H1 (cell line): ENCODE results near the gene MTFMT. TPM values are rescaled to one million over a fixed set of nuclear protein-coding genes. Genes with fewer than 3 reads are reported as not detected.

ENCODE experiments used
- GTF2F1 ChIP-seq: IDR thresholded peaks from 2 replicates; pipeline ENCODE4 v1.6.1; 2012; ENCODE audit warnings: low read depth, low read length, improper control_type of control experiment, borderline replicate concordance
- polyA plus RNA-seq, 7 experiments: library from polyadenylated mRNA; depleted of rRNA in 3 of 7; stranded (reverse) in 5 of 7; unstranded in 2 of 7; fragments of >200 nt in 5 of 7; fragments of 200-250 nt in 2 of 7; gene quantifications; 1 replicate in 5 of 7; 2 replicates in 1 of 7; 4 replicates in 1 of 7; pipeline versions ENCODE4 v1.2.1 to v1.2.3, GENCODE V29; 2011 to 2013; ENCODE audit warnings: missing spikeins in 2 of 7, mixed read lengths in 2 of 7
- total RNA-seq: library from RNA; stranded (reverse); fragmentation: NEBNext Ultra II Directional; extraction: Animal tissue kit (Norgen Biotek cat#: 25700); gene quantifications from 2 replicates; pipeline ENCODE4 v1.2.1, GENCODE V29; 2021
- TF ChIP-seq, protein P1 (sequence below): fragments of 300-600 bp; sonication (generic); IDR thresholded peaks from 2 replicates; pipeline ENCODE4 v1.7.1; 2012; ENCODE audit warnings: low read length, moderate library complexity, mild to moderate bottlenecking, inconsistent platforms; ENCODE audit not compliant: insufficient replicate concordance

Gene MTFMT
- total and polyA plus RNA-seq, 2 of the 8 experiments (the other 6 are each of a cell fraction or from before 2014, with no cell fraction given), result 7.7 to 20.8 TPM

DNA sequence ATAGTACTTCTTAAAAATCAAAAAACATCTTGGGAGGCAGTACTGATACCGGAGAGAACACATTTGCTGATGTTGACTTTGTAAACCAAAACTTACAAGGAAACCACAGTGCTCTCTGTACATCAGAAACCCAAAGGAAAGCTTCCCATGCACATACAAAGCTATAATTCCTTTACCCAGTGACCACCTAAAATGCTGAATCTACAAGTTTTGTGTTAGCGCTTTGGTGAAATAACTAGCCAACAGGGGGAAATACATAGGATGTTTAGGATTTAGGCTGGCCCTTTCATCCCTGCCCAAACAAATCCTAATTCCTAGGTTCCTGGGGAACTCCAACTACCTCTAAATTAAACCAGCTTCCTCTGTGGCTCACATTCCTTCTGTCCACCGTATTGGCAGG, 24.4 kb downstream of the MTFMT start (continued):
- TF ChIP-seq, protein P1, sequence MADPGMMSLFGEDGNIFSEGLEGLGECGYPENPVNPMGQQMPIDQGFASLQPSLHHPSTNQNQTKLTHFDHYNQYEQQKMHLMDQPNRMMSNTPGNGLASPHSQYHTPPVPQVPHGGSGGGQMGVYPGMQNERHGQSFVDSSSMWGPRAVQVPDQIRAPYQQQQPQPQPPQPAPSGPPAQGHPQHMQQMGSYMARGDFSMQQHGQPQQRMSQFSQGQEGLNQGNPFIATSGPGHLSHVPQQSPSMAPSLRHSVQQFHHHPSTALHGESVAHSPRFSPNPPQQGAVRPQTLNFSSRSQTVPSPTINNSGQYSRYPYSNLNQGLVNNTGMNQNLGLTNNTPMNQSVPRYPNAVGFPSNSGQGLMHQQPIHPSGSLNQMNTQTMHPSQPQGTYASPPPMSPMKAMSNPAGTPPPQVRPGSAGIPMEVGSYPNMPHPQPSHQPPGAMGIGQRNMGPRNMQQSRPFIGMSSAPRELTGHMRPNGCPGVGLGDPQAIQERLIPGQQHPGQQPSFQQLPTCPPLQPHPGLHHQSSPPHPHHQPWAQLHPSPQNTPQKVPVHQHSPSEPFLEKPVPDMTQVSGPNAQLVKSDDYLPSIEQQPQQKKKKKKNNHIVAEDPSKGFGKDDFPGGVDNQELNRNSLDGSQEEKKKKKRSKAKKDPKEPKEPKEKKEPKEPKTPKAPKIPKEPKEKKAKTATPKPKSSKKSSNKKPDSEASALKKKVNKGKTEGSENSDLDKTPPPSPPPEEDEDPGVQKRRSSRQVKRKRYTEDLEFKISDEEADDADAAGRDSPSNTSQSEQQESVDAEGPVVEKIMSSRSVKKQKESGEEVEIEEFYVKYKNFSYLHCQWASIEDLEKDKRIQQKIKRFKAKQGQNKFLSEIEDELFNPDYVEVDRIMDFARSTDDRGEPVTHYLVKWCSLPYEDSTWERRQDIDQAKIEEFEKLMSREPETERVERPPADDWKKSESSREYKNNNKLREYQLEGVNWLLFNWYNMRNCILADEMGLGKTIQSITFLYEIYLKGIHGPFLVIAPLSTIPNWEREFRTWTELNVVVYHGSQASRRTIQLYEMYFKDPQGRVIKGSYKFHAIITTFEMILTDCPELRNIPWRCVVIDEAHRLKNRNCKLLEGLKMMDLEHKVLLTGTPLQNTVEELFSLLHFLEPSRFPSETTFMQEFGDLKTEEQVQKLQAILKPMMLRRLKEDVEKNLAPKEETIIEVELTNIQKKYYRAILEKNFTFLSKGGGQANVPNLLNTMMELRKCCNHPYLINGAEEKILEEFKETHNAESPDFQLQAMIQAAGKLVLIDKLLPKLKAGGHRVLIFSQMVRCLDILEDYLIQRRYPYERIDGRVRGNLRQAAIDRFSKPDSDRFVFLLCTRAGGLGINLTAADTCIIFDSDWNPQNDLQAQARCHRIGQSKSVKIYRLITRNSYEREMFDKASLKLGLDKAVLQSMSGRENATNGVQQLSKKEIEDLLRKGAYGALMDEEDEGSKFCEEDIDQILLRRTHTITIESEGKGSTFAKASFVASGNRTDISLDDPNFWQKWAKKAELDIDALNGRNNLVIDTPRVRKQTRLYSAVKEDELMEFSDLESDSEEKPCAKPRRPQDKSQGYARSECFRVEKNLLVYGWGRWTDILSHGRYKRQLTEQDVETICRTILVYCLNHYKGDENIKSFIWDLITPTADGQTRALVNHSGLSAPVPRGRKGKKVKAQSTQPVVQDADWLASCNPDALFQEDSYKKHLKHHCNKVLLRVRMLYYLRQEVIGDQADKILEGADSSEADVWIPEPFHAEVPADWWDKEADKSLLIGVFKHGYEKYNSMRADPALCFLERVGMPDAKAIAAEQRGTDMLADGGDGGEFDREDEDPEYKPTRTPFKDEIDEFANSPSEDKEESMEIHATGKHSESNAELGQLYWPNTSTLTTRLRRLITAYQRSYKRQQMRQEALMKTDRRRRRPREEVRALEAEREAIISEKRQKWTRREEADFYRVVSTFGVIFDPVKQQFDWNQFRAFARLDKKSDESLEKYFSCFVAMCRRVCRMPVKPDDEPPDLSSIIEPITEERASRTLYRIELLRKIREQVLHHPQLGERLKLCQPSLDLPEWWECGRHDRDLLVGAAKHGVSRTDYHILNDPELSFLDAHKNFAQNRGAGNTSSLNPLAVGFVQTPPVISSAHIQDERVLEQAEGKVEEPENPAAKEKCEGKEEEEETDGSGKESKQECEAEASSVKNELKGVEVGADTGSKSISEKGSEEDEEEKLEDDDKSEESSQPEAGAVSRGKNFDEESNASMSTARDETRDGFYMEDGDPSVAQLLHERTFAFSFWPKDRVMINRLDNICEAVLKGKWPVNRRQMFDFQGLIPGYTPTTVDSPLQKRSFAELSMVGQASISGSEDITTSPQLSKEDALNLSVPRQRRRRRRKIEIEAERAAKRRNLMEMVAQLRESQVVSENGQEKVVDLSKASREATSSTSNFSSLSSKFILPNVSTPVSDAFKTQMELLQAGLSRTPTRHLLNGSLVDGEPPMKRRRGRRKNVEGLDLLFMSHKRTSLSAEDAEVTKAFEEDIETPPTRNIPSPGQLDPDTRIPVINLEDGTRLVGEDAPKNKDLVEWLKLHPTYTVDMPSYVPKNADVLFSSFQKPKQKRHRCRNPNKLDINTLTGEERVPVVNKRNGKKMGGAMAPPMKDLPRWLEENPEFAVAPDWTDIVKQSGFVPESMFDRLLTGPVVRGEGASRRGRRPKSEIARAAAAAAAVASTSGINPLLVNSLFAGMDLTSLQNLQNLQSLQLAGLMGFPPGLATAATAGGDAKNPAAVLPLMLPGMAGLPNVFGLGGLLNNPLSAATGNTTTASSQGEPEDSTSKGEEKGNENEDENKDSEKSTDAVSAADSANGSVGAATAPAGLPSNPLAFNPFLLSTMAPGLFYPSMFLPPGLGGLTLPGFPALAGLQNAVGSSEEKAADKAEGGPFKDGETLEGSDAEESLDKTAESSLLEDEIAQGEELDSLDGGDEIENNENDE, result no peak
- TF ChIP-seq GTF2F1, result no peak
